Gastrocnemius medialis (tissue), 4 donors: Measurements from ENCODE around the gene GARIN5A.

Source experiments
- CTCF ChIP-seq, 5 experiments: fragments of 450-650 bp in 3 of 5; fragments of 200-600 bp in 2 of 5; sonication (generic) in 2 of 5; IDR thresholded peaks in 4 of 5; conservative IDR thresholded peaks in 1 of 5; 1 replicate in 4 of 5; 2 replicates in 1 of 5; pipeline ENCODE4 v1.5.1; 2016 to 2019; ENCODE audit warnings: antibody characterized with exemption in 5 of 5, mild to moderate bottlenecking in 3 of 5, moderate library complexity in 3 of 5
- POLR2A ChIP-seq, 2 donors: fragments of 450-650 bp; IDR thresholded peaks; one replicate each; pipeline ENCODE4 v1.6.1; 2017; ENCODE audit warnings: antibody characterized with exemption in 2 of 2, mild to moderate bottlenecking in 2 of 2, moderate library complexity in 2 of 2

- TF ChIP-seq CTCF (IDR thresholded peaks at IDR 0.05 in 4 of 5, conservative IDR thresholded peaks at IDR 0.05 in 1 of 5) (no peak), POLR2A (IDR thresholded peaks at IDR 0.05) (peak; percentile 25 to 33)
These were observed 45.1 kb downstream of the GARIN5A start for GRCh38 chr19:50431343-50432220.
